NCI-H774 (cell line): ENCODE data around the gene OR2G6.
"Not testable (repeated sequence)": the region's sequence is repeated elsewhere in the genome, so short reads cannot be mapped to it uniquely, and the experiment has no call there.

ENCODE experiments used
- DNase-seq: peaks from one replicate; lab custom pipeline; 2025; lab: John Stamatoyannopoulos, UW

OR2G6 gene

DNA sequence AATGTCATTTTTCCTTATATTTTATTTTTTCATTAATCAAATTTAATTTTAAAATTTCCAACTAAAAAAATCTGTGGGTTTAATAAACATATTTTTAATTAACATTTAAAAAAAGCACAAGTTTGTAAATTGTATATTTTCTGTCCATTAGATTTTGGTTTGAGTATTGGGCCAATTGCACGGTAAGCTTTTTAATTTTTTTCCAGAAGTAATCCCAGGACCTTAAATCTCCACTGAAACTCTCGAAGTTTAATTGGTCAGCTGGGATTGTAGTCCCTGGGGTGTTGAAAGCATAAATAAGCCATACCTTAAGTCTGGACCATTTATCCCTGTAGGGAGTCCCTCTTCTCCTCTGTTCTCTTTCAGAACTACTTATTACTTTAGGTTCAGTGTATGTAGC lies at the start of gene OR2G6:
TSS of gene OR2G6 (plus strand) at position 301 of the 400 bp plus-strand sequence. CDS start 13,574 bp downstream, outside the sequence.
- not testable (repeated sequence) for DNase-seq

DNA sequence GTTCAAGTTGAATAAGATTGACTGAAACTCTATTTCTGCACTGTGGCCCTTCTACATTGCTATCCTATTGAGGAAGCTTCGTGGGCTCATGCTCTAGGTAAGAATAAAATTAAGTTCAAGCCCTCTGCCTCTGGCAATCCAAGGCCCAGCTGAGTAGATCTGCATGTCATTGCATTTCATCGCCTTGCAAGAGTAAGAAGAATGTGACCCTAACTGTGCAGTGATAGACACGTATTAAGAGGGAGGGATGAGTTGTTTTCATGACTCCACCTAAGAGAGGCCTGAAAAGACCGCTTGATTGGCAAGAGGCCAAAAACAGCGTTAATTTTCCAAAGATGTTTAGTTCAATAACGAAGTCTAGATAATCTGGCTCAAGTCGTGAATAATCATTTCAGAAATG lies 48.8 kb upstream of the OR2G6 start:
- not testable (repeated sequence) for DNase-seq

- no peak for DNase-seq
These were observed 36.7 kb upstream of the OR2G6 start for GRCh38 chr1:248471154-248471553.

DNA sequence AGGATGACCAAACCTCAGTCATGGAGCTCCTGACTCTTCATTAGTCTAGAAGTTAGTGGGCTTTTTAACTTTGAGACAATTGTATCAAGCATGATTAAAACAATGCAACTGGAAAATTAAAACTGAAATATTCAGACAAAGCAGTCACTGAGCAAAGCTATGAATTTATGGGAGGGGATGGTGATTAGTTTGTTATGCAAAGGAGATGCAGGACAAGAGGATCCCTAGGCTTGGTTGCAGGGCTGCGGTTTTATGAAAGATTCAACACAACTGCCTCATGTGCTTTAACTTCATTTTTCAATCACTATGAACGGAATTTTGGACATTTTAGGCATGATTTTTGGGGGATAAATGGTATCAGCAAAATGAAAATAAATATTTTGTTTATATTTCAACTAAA lies 35.8 kb upstream of the OR2G6 start:
- DNase-seq: not testable (repeated sequence)

DNA sequence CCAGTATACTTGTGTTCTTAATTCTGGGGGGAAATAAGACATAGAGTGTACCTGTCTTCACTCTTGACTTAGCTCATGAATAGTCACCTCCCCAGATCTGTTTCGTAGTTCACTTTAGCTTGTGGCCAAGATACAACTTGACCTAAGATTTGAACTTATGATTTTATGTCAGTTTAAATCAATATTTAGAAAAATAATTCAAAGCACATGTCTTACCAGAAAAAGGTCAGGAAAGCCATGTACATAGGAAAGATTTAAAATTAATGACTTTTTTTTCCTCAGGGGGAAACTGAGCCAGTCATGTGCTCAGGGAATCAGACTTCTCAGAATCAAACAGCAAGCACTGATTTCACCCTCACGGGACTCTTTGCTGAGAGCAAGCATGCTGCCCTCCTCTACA lies 34.8 kb upstream of the OR2G6 start, which contains the start of gene OR2T3:
TSS of gene OR2T3 (plus strand) at position 301 of the 400 bp plus-strand sequence. CDS start at position 301, 0 bp downstream.
- DNase-seq: not testable (repeated sequence)

GRCh38 chr1:248475660-248476059 lies 32.2 kb upstream of the OR2G6 start:
- DNase-seq: not testable (repeated sequence)

DNA sequence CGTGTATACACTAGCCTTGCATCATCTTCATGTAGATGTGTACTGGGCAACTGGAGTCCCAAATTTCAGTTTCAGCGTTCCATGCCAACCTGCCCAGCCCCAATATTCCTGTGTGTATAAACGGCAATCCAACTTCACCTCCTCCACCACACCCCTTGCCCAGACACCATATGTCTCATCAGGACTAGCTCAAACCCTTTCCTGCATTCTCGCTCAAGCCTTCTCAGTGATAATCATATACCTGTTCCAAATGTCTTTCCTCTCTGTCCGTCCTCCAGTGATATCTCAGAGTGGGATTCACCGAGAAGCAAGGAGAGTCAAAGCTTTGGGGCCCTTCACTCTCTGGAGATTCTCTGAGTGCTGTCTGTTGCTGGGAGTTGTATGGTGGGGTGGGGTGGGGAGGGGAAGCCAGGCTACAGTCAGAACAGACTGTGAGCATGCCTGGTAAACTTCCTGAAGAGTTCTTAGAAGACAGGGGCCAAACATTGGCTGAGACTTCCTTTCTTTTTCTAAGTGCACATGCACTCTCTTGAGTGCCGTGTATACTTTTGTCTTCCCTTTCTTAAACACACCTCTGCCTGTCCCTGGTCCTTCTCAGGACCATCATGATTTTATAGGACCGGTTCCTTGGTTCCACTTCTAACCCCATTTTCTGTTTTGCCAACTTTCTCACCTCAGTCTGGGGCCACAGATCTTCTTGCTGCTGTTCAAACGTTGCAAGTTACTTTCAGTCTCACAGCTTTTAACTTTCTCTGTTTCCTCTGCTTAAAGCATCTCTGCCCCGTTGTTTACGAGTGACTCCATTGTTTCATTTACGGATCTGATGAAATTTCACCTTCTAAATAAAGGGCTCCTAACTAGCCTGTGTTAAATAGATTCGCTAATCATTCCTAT lies 25.9 kb upstream of the OR2G6 start:
- not testable (repeated sequence) for DNase-seq

GRCh38 chr1:248488289-248488688 lies 19.6 kb upstream of the OR2G6 start, which contains the start of gene OR2T5:
OR2T5 (plus strand) TSS chr1:248488589; CDS start chr1:248488589, 0 bp downstream.
- not testable (repeated sequence) for DNase-seq

- not testable (repeated sequence) for DNase-seq
These were observed 11.2 kb upstream of the OR2G6 start for GRCh38 chr1:248496661-248497060.

DNA sequence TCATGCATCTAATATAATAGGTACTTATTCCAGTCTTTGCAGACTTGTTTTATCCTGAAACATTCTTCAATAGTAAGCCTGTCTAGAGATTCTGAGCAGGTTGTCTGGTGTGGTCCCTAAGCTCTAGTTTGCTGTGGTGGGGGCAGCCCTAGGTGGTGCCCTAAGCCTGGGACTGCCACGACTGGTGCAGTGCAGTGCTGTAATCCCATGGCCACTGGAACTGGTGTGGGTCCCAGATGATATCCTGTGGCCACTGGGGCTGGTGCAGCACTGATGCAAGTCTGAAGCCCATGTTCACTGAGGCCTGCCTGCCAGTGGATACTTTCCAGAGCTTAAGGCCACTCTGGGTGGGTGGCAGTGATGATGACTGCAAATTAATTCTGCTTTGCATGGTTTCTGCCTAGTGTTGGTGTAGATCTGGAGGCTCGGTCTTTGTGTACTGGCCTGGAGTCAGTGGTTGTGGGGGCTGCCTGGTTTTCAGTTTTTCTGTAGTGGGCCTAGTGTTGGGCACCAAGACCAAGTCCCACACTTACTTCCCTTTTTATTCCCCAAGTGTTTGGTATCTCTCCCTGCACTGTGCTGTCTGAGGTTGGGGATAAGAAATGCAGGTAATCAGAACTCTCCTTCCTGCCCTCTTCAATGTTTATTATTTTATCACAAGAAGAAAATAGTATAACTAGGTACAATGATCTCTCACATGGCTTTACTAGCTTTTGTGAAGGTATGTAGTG lies 7.4 kb upstream of the OR2G6 start:
- not testable (repeated sequence) for DNase-seq

GRCh38 chr1:248510217-248510616 lies 2.3 kb downstream of the OR2G6 start:
- DNase-seq: not testable (repeated sequence)

DNA sequence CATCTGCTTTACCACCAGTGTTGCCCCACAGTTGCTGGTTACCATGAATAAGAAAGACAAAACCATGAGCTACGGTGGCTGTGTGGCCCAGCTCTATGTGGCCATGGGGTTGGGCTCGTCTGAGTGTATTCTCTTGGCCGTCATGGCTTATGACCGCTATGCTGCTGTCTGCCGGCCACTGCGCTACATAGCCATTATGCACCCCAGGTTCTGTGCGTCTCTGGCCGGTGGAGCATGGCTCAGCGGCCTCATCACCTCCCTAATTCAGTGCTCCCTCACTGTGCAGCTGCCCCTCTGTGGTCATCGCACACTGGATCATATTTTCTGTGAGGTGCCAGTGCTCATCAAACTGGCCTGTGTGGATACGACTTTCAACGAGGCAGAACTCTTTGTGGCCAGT lies 14.0 kb downstream of the OR2G6 start:
- DNase-seq: no peak

- not testable (repeated sequence) for DNase-seq
These were observed 29.6 kb downstream of the OR2G6 start for GRCh38 chr1:248537449-248537848.

- DNase-seq: not testable (repeated sequence)
These were observed 39.5 kb downstream of the OR2G6 start for GRCh38 chr1:248547383-248547782.

DNA sequence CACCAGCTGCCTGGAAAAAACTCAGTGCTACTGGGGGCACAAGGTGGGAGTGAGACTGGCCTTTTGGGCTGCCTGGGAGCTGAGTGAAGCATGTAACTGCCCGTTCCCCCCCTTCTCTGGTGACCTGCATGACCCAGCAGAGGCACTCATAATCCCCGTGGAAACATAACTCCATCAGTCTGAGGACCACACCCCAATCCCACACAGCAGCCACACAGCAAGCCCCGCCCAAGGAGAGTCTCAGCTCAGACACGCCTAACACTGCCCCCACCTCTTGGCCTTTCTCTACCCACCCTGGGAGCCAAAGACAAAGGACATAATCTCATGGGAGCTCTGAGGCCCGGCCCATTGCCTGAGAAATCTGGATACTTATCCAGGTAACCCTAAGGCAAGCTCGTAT lies 43.2 kb downstream of the OR2G6 start:
- not testable (repeated sequence) for DNase-seq

GRCh38 chr1:248562672-248563071 lies 54.8 kb downstream of the OR2G6 start, which contains the start of gene OR2T29:
OR2T29 (minus strand) TSS chr1:248562772; CDS start chr1:248559491, 3,281 bp downstream.
- DNase-seq: not testable (repeated sequence)

DNA sequence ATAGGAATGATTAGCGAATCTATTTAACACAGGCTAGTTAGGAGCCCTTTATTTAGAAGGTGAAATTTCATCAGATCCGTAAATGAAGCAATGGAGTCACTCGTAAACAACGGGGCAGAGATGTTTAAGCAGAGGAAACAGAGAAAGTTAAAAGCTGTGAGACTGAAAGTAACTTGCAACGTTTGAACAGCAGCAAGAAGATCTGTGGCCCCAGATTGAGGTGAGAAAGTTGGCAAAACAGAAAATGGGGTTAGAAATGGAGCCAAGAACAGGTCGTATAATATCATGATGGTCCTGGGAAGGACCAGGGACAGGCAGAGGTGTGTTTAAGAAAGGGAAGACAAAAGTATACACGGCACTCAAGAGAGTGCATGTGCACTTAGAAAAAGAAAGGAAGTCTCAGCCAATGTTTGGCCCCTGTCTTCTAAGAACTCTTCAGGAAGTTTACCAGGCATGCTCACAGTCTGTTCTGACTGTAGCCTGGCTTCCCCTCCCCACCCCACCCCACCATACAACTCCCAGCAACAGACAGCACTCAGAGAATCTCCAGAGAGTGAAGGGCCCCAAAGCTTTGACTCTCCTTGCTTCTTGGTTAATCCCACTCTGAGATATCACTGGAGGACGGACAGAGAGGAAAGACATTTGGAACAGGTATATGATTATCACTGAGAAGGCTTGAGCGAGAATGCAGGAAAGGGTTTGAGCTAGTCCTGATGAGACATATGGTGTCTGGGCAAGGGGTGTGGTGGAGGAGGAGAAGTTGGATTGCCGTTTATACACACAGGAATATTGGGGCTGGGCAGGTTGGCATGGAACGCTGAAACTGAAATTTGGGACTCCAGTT lies 57.9 kb downstream of the OR2G6 start:
- not testable (repeated sequence) for DNase-seq

GRCh38 chr1:248569049-248569448 lies 61.2 kb downstream of the OR2G6 start:
- DNase-seq: not testable (repeated sequence)

DNA sequence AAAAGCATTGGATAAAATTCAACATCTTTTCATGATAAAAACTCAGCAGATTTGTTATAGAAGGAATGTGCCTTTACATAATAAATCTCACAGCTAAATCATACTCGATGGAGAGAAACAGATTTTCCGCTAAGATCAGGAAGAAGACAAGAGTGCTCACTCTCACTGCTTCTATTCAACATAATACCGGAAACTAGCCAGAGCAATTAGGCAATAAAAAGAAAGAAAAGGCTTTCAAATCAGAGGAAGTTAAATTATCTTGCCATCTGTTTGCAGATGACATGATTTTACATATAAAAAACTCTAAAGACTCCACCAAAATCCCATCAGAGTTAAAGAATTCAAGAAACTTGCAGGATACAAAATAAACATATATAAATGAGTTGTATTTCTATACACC lies 62.9 kb downstream of the OR2G6 start:
- peak; percentile 6 for DNase-seq

- not testable (repeated sequence) for DNase-seq
These were observed 64.2 kb downstream of the OR2G6 start for GRCh38 chr1:248572049-248572448.

DNA sequence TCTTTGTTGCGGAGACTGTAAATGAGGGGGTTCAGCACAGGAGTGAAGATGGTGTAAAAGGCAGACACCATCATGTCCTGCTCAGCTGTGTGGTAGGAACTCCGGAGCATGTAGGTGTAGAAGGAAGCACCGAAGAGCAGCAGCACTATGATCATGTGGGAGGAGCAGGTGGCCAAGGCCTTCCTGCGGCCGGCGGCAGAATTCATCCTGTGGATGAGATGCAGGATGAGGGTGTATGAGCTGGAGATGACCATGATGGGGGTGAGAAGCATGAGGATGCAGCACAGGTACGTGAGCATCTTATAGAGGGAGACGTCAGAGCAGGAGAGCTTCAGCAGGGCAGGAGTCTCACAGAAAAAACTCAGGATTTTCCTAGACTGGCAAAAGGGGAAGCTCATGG lies 66.0 kb downstream of the OR2G6 start:
- DNase-seq: not testable (repeated sequence)
